EL (cell line): Measurements from ENCODE around the gene SKI.

ENCODE experiments used
- DNase-seq: peaks from one replicate; pipeline ENCODE4 v3.0.0-alpha.2; 2016

SKI gene

DNA sequence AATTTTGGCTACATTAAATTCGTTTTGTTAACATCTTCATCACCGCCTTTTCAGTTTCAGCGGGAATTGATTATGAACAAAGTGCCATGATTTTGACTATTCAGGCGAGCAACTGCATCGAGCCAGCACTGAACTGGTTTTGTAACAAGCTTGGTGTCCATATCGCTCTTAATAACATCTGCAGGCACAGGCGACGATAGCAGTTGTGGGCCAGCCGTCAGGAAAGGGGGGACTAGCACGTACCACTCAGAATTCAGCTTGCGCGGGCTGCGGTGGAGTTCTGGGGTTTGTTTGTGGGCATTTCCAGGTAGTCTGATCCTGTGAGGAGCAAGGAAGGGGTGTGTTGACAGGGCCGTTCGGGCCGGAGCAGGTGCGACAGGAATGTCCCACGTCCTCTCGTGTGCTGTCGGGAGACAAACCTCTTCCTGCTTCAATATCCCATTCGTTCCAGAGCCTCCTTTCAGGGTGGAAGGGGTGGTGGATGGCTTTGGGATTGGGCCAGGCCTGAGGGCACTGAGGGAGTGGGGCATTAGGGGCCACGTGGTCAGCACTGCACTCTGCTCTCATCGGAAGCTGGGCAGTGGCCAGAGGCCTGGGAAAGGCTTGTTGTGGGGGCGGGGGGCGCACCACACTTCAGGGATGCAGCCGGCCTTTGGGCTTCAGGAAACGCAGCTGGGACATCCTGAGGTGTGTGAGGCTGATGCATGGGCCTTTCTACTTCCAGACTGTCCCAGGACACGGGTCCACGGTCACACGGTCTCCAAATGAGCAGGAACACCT, 39.1 kb downstream of the SKI start:
- DNase-seq = no peak

DNA sequence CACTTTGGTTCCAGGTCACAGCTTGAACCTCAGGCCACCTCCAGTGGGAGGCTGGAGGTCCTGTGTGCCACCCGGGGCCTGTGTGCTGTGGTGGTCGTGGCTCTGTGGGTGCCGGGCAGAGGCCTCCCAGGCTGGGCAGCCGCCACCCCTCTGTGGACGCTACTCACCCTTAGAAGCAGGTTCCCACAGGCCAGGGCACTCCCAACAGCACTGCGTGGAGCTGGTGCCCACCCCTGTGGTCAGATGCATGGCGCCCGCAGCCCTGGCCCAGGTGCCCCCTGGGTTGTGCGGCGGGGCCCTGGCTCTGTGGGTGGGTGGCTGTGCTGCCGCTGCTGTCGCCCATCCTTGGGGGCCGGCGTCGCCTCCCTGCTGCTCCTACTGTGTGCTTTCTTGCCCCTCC, 39.7 kb downstream of the SKI start:
- no peak for DNase-seq

DNA sequence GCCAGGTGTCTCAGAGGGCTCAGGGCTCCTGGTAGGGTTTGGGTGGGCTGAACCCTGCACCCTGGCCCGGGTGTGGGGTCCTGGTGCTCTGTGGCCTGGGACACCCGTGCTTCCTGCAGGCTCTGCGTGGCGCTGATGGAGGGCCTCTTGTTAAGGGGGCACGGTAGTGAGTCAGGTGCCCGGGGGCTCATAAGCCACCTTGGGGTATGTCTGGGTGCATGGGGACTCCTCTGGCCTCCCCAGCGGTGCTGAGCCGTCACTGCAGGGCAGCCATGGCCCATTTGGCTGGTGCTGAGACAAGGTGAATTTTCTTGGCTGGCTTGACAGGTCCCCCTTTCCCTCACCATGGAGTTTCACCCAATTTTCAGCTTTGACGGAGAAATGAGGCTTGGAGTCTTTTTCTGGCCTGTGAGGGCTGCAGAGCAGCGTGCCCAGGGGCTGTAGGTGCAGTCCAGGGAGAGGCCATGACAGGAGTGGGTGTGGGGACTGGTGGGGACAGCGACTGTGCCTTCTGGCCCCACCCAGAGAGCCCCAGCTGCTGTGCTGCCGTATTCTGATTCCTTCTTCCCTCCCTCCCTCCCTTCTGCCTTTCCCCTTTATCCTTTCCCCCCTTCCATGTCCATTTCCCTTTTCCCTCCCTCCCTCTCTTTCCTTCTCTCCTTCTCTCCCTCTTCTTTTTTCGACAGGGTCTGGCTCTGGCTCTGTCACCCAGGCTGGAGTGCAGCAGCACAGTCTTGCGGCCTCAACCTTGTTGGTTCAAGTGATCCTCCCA, 40.4 kb downstream of the SKI start:
- DNase-seq = no peak

DNA sequence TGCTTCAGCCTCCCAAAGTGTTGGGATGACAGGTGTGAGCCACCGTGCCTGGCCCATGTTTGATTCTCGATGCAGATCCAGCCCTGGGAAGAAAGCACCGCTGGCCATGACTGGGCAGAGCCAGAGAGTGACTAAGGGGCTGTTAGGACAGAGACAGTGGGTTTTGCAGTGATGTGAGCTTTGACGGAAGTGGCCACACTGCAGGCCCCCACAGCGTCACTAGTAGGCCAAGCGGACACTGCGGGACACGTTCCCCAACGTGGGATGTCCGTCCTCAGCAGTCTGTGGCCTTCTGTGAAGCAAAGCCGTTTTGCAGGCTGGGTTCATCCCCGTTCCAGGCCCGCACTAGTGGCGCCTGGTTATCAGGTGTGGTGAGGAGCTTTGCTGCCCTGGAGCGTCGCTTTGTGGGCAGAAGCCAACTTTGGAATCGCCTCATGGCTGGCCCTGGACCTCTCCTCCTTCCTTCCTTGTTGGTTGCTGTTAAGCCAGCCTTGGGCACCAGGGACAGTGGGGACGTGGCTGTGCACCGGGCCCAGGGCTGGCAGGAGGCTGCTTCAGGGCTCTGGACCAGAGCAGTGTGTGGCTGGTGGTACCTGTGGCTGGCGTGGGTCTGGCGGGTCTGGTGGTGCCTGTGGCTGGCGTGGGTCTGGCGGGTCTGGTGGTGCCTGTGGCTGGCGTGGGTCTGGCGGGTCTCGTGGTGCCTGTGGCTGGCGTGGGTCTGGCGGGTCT, 41.2 kb downstream of the SKI start:
- DNase-seq = no peak

DNA sequence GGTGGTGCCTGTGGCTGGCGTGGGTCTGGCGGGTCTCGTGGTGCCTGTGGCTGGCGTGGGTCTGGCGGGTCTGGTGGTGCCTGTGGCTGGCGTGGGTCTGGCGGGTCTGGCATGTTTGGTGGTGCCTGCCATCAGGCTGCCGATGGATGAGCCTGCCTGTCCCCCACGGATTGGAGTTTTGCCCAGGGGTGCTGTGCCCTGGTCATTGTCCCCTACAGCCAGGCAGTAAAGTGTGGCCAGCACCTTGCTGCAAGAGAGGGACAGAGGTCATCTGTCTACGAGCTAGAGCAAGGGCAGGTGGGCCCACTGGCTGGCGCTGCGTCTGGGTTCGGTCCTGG, 41.8 kb downstream of the SKI start:
- DNase-seq = no peak

DNA sequence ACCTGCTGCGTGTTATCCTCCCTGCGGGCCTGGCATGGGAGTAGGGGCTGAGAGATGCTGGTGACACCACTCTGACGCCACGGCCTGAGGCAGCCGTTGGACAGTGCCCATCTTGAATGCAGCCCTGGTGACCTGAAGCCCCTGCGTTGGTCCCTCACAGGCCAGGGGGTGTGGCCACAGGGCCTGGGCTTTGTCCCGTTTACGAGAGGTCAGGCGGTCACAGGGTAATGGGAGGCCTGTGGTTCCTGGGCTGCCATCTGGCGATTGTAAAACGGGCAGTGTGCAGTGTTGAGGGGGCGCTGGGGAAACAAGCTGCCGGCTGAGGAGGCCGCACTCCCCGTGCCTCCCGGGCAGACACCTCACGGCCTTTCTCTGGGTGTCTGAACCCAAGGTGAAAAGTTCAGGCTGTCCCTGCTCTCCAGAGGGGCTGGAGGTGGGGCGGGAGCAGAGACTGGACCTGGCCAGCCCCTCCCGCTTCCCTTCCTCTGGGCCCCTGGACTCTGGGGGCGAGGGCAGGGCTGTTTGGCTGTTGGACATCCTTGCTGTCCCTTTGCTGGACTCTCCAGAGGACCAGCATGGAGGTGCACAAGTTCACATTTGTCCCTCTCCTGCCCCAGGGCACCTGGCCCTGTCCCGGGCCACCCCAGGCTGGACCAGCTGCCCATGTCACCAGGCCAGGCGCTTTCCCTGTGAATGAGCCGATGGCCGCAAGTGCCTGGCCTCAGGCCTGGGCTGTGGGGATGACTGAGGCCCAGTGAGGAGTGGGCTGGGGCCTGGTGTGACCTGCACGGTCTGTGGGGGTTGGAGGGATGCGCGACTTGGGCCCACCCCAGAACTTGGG, 42.4 kb downstream of the SKI start:
- DNase-seq = no peak

DNA sequence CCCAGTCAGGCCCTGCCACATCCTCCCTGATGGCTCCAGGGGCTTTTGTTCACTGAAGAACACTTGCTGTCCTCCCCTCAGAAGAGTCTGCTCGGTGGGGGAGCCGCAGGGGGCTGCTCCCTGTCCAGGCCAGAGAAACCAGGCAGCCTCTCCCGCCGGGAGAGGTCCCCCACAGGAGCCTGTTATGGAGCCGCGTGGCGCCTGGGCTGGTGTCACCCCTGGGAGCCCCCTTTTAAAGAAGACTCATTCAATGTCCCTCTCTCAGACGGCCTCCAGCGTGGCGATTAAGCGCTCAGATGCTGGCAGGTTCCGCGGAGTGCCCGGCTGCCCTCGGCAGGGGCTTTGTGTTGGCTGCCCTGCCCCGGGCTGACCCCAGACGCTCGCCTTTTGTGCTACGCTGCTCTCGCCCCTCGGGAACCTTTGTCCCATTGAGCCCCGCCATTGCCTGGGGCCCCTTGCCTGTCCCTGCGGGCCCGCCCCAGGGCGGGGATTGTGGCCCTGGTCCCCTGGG, 43.1 kb downstream of the SKI start:
- DNase-seq = no peak

DNA sequence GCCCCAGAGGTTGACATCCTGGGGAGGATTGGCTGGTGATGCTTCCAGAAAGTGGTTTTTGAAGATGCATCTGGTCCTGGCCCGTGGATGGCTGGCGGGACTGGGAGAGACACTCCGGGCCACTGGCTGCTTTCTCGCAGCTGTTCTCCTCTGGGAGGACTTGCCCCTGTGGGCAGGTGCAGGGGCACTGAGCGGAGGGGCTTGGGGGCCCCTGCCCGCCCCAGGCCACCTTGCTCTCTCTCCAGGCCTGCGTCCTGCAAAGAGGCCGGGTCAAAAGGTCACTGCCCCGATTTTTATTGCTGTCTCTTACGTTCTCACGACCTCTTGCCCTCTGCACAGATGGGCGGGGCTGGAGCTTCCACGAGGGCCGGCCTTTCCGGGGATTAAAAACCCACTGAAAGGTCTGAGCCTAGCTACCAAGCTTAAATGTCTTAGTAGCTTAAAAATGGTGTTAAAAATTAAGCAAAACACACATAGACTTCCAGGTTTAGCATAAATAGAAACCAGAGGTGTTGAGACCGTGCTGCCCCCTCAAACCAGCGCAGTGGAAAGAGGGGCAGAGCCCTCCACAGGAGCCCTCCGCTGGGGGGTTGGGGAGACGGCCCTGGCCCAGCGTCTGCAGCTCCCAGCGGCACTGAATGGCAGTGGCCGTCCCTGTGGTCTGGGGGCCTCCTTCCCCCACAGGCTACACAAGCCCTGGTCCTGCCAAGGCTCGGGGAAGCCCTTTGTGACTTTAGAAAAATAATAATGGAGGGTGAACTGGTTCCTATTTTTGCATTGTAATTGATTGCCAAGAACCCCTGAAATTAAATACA, 43.9 kb downstream of the SKI start:
- DNase-seq = no peak

DNA sequence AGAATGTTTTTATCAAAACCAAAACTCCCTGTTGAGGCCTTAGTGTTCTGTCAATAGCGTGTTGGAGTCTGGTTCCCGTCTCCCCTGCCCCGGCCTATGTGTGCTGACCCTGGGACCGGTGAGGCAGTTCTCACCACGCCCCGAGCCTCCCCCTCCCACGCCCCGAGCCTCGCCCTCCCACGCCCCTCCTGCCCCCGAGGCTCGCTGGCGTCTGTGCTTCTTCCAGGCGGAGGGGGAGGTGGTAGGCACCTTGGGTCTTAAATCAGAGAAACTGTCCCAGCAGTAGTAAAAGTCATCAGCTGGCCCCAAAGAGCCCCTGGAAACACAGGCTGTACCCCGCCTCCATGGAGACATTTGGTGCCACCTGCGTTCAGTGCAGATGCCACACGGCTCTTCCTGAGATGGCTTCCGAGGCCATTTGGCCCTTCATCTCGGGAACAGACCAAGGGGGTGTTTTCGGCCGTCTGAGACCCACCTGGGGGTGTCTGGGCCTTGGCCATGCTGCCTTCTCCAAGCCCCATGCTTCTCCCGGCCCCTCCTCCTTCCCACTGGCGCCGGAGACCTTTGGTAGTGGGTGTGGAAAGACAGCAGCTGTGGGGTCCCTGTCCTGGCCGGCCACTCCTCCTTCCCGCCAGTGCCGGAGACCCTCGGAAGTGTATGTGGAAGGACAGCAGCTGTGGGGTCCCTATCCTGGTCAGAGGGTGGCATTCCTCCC, 44.7 kb downstream of the SKI start:
- no peak for DNase-seq

DNA sequence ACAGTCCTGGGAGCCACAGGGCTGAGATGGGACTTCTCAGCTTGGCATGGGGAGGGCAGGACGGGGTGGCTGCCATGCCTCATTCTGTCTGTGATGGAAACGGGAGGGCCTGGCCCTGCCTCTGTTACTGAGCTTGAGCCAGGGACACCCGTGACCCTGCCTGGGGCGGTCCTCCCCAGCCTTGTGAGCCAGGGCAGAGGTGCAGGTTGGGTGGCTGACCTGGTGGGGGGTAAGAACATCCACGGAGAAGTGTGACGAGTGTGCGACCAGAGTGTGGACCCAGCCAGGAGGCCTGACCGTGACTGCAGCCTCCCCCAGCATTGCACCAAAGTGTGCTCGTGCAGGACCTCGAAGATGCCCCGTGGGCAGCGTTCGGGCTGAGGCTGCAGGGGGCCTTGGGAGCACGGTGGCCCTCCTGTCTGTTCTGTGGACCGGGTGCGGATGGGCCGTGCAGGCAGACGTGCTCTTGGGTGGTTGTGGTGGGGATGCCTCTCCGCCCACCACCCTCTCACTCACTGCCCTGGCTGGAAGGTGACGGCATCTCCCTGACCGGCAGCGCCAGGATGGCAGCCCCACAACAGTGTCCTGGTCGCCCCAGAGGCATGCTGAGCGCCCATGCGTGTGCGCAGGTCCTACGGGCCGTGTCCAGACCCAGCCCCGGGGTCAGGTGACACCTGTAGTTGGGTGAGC, 45.4 kb downstream of the SKI start:
- DNase-seq = no peak

DNA sequence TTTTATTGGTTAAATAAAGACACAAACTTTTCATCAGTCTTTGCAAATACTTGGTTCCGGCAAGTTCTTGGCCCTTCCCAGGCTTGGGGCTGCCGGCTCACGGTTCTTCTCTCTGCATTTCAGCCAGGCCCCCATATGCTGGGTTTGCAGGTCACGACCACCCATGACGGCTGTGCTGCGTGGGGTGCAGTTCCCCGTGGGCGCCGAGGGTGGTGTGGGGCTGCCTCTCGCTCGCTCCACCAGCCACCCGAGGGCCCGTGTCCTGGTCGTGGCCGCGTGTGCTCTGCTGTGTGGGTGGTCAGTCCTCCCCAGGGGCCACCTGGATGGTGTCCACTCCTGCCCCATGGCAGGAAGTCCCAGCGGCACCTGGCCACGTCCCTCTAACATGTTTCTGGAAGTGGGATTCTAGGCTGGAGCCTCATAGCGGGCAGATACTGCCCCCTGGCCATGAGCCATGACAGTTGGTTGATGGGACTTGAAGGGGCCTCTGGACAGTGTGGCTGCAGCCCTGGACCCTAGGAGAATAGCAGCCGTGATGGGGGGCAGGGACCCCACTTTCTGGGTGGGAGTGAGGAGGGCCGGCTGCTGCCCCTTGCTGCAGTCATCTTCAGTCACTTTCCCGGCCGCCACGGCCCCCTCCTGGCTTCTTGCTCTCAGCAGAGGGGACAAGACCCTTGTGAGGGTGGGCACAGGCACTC, 46.3 kb downstream of the SKI start:
- DNase-seq = no peak

DNA sequence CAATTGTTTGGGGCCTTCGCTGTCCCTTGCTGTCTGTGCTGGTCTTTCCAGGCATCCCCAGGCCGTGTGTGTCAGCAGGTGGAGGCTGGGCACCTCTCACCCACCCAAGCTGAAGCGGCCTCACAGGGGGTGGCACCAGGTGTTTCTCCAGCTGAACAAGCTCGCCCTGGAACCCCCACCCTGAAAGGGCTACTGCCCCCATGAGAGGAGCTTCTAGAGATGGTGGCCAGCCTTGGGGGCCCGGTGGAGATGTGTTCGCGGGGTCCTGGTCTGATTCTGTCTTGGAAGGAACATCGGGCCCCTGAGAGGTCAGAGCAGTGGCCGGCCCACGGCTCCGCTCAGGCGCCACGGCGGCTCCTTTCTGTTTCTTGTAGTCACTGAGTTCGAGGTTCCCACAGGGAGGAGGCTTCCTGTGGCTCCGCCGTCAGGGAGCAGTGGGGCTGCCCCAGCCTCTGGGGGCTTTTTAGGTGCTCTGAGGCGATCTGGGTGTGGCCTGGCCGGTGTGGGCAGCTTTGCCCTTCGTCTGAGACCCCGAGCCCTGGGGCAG, 46.9 kb downstream of the SKI start:
- DNase-seq = no peak

DNA sequence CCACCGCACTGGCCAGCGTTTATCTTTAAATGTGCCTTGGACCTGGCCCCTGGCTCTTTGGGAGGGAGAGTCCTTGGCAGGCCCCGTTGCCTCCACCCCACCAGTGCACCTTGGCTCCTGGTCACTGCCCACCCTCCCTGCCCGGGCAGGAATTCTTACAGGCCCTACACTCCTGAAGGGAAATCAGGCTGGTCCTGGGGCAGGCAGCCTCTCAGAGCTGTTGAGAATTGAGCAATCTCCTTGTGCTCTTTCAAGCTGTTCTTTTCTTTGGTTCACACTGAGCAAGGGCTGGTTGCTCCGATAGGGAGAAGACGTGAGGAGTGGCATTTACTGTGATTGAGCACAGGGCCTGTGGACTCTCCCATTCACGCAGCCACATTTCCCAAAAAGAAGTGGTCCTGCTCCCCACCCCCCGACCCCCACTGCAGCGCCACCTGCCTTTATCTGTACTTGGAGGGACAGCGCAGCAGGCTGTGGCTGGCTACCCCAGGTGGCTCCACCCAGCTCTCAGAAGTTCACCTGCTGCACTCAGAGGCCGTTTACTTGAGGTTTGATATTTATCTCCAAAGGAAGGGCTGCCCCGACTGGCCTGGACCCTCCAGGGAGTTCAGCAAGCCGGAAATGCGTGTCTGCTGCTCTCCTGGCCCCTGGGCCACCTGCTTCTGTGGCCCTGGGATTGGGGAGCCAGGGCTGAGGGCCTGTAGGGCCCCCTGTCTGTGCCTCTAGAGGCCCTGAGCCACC, 47.8 kb downstream of the SKI start:
- no peak for DNase-seq

DNA sequence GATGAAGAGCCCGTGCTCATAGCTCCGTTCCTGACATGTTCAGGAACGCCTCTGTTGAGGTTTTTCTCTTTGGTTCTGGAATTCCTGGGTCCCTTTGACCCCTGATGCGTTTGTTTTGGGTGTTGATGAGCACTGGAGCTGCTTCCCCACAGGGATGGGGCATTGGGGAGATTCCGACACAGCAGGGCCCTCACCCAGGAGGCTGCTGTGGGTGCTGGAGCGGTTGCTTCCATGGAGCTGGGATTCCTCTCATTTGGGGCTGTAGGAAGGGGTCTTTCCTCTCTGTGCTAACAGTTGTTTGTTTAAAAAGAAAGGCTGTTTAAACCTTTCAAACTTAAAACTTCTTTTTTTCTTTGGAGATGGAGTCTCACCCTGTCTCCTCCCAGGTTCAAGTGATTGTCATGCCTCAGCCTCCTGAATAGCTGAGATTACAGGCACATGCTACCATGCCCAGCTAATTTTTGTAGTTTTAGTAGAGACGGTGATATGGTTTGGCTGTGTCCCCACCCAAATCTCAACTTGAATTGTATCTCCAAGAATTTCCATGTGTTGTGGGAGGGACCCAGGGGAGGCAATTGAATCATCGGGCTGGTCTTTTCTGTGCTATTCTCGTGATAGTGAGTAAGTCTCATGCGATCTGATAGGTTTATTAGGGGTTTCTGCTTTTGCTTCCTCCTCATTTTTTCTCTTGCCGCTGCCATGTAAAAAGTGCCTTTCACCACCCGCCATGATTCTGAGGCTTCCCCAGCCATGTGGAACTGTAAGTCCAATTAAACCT, 48.9 kb downstream of the SKI start:
- no peak for DNase-seq

DNA sequence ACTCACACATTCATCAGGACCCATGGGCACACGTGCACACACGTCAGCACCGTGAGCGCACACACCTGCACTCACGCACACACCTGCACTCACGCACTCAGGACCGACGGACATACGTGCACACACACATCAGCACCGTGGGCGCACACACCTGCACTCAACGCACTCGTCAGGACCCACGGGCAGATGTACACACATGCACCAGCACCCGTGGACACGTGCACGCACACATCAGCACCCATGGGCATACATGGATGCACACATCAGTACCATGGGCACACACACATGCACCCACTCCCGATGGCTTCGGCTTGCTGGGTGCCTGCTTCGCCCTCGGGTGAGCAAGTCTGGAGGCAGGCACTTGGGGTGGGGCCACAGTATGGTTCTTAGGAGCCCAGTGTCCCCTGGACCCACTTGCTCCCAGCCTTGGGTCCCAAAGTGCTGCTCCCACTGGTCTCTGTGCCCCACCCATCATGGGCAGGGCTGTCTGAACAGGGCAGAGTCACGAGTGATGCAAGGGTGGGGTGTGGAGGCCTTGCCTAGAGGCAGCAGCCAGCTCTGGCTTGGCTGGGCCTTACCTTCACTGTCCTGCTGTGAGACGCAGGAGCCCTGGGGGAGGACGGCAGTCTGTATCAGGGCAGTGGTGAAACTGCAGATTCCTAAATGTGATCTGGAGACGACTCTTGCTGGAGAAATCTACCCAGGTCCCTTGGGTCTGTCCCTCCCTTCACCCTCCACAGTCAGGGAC, 49.8 kb downstream of the SKI start:
- DNase-seq = no peak

DNA sequence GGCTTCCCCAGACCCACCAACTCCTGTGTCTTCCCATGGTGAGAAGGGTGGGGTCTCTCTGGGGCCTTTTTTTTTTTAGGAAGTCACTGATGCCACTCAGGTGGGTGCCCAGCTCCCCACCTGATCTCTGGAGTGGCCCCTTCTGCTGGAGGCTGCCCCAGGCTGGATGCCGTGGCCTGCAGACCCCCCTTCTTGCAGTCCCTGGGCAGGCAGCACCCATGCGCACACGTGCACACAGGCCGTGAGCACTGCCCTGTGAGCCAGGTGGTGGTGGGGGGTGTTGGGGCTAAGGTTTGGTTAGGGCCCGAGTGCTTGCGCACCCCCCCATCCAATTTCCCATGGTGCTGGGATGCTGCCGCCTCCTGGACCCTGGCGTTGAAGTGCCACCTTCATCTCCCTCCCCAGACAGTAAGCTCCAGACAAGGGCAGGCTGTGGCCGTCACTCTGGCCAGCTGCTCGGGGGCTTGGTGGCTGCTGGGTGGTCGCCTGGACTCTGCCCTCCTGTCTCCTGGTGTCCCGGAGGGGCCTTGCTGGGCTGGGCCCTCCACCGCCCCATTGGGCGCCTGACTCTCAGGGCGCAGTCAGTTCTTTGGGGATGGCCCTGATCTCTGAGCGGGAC, 50.6 kb downstream of the SKI start:
- DNase-seq = no peak

DNA sequence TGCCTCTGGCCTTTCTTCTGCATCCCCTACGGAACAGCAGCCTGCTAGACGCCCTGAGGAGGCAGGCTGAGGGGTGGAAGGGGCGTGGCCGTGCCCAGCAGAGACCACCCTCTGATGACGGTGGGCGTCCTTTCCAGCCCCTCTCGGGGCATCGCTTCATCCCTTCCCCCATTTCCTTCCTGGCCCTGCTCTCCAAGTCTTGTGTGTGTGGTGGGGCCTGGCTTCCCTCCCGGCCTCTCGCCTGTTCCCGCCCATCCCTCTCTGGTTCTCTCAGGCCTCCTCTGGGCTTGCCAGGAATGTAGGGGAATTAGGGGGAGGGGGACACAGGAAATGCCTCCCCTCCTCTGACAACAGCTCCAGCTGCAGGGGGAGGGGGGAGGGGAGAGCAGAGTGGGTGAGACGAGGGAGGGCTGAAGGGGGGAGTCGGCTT, 51.1 kb downstream of the SKI start:
- peak; percentile 69 for DNase-seq
